Activated B cell treated with CpG ODN at 0.5 μM for 24 hours (primary cell): ENCODE results near the gene LHX6. TPM values are rescaled to one million over a fixed set of nuclear protein-coding genes. Genes with fewer than 3 reads are reported as not detected.

Source experiments
- ATAC-seq: fragments of 200-7000 bp; cut with Tn5 transposase; one replicate; pipeline ENCODE4 v1.10.0; 2021; ENCODE audit warnings: low read depth, mild to moderate bottlenecking, moderate library complexity
- CTCF ChIA-PET: fragments of 350-600 bp; sonication (Branson Sonifier 250); formaldehyde crosslinking; loops from one replicate; lab custom pipeline; 2021; ENCODE audit warnings: antibody characterized with exemption; lab: Charles Lee
- POLR2A ChIA-PET: fragments of 350-600 bp; sonication (Branson Sonifier 250); formaldehyde crosslinking; loops from one replicate; lab custom pipeline; 2021; ENCODE audit warnings: antibody characterized with exemption; lab: Charles Lee
- DNase-seq: peaks from one replicate; pipeline ENCODE4 v3.0.0; 2022
- H3K27ac Mint-ChIP-seq: one replicate; pipeline ENCODE4 v1.8.0; 2020; ENCODE audit warnings: mixed read lengths
- H3K27me3 Mint-ChIP-seq: one replicate; pipeline ENCODE4 v1.8.0; 2021; ENCODE audit warnings: mixed read lengths
- H3K36me3 Mint-ChIP-seq: one replicate; pipeline ENCODE4 v1.8.0; 2021; ENCODE audit warnings: low read depth, mixed read lengths
- H3K4me1 Mint-ChIP-seq: one replicate; pipeline ENCODE4 v1.8.0; 2021; ENCODE audit warnings: mixed read lengths
- H3K4me3 Mint-ChIP-seq: one replicate; pipeline ENCODE4 v1.8.0; 2020; ENCODE audit warnings: mild to moderate bottlenecking, mixed read lengths
- H3K9me3 Mint-ChIP-seq: one replicate; pipeline ENCODE4 v1.8.0; 2020; ENCODE audit warnings: mixed read lengths
- intact Hi-C: fragments of 100-400 bp; cut with micrococcal nuclease; formaldehyde crosslinking; loops from one replicate; pipeline ENCODE4 v1.15.1; 2024
- total RNA-seq: library from RNA; stranded (reverse); gene quantifications from 2 replicates; pipeline ENCODE4 v1.2.3, GENCODE V29; 2022
- TF ChIP-seq, protein P1 (sequence below): fragments of 200-600 bp; IDR thresholded peaks from one replicate; pipeline ENCODE4 v1.8.0; 2022; ENCODE audit warnings: antibody characterized with exemption, mild to moderate bottlenecking

The LHX6 gene
- not detected in 2 replicates for total RNA-seq

DNA sequence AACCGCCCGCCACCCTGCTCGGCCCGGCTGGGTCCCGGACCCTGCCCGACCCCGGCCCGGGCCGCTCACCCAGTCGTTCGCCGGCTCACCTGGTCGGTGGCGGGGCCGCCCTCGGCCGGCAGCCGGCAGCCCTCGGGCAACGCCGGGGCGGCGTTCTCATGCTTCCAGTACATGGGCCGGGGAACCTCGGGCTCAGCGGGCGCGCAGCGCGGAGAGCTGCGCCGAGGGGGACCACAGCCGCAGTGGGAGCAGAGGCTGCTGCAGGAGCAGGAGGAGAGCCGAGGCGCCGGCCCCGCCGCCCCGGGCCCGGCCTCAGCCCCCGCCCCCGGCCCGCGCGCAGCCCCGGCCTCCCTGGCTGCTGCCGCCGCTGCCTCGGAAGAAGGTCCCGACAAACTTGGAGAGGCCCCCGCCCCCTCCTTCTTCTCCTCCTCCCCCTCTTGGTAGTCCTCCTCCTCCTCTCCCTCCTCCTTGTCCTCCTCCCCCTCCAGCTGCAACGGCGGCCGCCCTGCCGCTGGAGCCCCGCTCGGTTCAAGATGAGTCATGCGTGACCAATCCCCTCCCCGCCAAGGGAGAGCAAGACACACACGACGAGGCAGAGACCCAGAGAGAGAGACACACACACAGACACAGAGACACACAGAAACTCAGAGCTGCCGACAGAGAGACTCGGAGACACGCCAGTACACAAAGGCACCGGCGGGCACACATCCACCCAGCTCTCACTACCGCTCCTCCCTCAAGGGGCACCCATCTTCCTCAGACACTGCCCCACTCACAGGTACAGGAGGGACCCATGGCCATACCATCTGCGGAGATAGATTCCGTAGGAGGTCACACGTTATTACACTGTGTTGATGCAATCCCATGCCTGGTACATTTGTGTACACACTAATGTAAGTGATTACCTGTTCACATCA lies at the start of gene LHX6:
TSS of gene LHX6 (minus strand) at position 390 of the 917 bp plus-strand sequence. CDS start at position 173, 217 bp downstream.
- ATAC-seq, result peak; percentile 14
- intact Hi-C loops, result no loop called here
- DNase-seq, result no peak
- Mint-ChIP-seq H3K27ac (no peak within 1 kb of the TSS), H3K36me3 (no peaks in the 10 kb centered on the region), H3K9me3 (no peaks in the 10 kb centered on the region), H3K27me3 (peaks cover 26% of the 10 kb centered on the region), H3K4me1 (peaks cover 4% of the 10 kb centered on the region), H3K4me3 (peak within 1 kb of the TSS; percentile 58)
- TF ChIP-seq, protein P1, sequence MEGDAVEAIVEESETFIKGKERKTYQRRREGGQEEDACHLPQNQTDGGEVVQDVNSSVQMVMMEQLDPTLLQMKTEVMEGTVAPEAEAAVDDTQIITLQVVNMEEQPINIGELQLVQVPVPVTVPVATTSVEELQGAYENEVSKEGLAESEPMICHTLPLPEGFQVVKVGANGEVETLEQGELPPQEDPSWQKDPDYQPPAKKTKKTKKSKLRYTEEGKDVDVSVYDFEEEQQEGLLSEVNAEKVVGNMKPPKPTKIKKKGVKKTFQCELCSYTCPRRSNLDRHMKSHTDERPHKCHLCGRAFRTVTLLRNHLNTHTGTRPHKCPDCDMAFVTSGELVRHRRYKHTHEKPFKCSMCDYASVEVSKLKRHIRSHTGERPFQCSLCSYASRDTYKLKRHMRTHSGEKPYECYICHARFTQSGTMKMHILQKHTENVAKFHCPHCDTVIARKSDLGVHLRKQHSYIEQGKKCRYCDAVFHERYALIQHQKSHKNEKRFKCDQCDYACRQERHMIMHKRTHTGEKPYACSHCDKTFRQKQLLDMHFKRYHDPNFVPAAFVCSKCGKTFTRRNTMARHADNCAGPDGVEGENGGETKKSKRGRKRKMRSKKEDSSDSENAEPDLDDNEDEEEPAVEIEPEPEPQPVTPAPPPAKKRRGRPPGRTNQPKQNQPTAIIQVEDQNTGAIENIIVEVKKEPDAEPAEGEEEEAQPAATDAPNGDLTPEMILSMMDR, result no peak
- CTCF ChIA-PET, result no interaction called here
- POLR2A ChIA-PET, result interaction anchor here (0.7 kb wide), 2 partner anchors 1215 to 1336 kb away, joined by 5 to 7 read pairs; no protein-coding TSS in a partner anchor

DNA sequence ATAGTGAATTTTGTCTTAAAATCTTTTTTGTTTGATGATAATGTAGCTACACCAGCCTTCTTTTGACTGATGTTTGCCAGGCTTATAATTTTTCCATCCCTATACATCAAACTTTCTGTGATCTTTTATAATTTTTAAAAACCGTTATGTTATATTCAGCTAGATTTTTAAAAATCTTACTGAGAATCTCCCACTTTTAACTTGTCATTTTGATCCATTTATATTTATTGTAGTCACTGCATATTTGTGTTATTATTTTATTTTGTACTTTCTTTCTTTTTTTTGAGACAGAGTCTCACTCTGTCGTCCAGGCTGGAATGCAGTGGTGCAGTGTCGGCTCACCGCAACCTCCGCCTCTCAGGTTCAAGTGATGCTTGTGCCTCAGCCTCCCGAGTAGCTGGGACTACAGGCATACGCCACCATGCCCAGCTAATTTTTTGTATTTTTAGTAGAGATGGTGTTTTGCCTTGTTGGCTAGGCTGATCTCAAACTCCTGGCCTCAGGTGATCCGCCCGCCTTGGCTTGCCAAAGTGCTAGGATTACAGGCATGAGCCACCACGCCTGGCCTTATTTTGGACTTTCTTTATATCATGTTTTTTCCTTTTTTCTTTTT lies 48.6 kb upstream of the LHX6 start:
- H3K9me3 Mint-ChIP-seq, result peaks cover 3% of the 10 kb centered on the region
- ATAC-seq, result no peak
- no peak overlapping the region for H3K27ac Mint-ChIP-seq
- ChIA-PET CTCF (no interaction called here), POLR2A (no interaction called here)
- DNase-seq, result no peak
- H3K27me3 Mint-ChIP-seq, result no peaks in the 10 kb centered on the region
- H3K4me3 Mint-ChIP-seq, result no peak overlapping the region
- TF ChIP-seq, protein P1, result no peak
- intact Hi-C loops, result no loop called here
- H3K36me3 Mint-ChIP-seq, result peaks cover 81% of the 10 kb centered on the region
- peaks cover 10% of the 10 kb centered on the region for H3K4me1 Mint-ChIP-seq

DNA sequence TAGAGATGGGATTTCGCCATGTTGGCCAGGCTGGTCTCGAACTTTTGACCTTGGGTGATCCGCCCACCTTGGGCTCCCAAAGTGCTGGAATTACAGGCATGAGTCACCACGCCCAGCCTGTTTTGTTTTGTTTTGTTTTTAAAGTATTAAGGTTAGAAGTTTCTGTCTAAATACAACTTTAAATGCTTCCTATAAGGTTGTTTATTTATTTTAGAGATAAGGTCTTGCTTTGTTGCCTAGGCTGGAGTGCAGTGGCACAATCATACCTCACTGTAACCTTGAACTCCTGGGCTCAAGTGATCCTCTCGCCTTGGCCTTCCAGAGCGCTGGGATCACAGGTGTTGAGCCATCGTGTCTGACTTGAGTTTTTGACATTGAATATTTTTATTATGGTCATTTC lies 47.3 kb upstream of the LHX6 start:
- H3K36me3 Mint-ChIP-seq, result peaks cover 81% of the 10 kb centered on the region
- peaks cover 3% of the 10 kb centered on the region for H3K9me3 Mint-ChIP-seq
- ChIA-PET CTCF (interaction anchor here (1.0 kb wide), 1 partner anchor 11 kb away, joined by 3 read pairs; the partner anchor contains the start of genes MRRF and RBM18), POLR2A (no interaction called here)
- H3K27ac Mint-ChIP-seq, result no peak overlapping the region
- intact Hi-C loops, result no loop called here
- no peak overlapping the region for H3K4me3 Mint-ChIP-seq
- H3K4me1 Mint-ChIP-seq, result peaks cover 10% of the 10 kb centered on the region
- TF ChIP-seq, protein P1, result no peak
- no peak for ATAC-seq
- H3K27me3 Mint-ChIP-seq, result no peaks in the 10 kb centered on the region
- no peak for DNase-seq

DNA sequence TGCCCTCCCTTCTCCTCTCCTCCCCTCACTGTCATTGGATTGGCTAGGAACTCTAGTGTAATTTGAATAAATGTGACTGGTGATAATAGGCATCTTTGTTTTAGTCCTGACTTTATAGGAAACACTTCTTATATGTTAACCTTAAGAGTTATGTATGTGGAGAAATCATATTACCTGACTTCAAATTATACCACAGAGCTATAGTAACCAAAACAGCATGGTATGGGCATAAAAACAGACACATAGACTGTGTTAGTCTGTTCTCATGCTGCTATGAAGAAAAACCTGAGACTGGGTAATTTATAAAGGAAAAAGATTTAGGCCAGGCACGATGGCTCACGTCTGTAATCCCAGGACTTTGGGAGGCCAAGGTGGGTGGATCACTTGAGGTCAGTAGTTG lies 45.3 kb upstream of the LHX6 start:
- DNase-seq, result no peak

More for the DNA sequence above, 45.3 kb upstream of the LHX6 start:
- Mint-ChIP-seq H3K4me1 (peaks cover 17% of the 10 kb centered on the region), H3K27ac (no peak overlapping the region), H3K27me3 (no peaks in the 10 kb centered on the region), H3K36me3 (peaks cover 75% of the 10 kb centered on the region), H3K4me3 (no peak overlapping the region), H3K9me3 (peaks cover 3% of the 10 kb centered on the region)
- POLR2A ChIA-PET, result no interaction called here
- intact Hi-C loops, result no loop called here
- no peak for ATAC-seq
- TF ChIP-seq, protein P1, result no peak
- CTCF ChIA-PET, result no interaction called here
